Erythroblast (primary cell): ENCODE results near the gene CD300LF.

ENCODE experiments used
- DNase-seq, 2 experiments: peaks; one replicate each; lab custom pipeline; 2025; lab: John Stamatoyannopoulos, UW
- GATA1 ChIP-seq: IDR thresholded peaks from 2 replicates; pipeline ENCODE4 v1.6.1; 2011; ENCODE audit warnings: low read depth, mild to moderate bottlenecking, control low read depth, low read length, moderate library complexity
- POLR2A ChIP-seq: IDR thresholded peaks from 2 replicates; pipeline ENCODE4 v1.6.1; 2011; ENCODE audit warnings: mild to moderate bottlenecking, low read length

The CD300LF gene

DNA sequence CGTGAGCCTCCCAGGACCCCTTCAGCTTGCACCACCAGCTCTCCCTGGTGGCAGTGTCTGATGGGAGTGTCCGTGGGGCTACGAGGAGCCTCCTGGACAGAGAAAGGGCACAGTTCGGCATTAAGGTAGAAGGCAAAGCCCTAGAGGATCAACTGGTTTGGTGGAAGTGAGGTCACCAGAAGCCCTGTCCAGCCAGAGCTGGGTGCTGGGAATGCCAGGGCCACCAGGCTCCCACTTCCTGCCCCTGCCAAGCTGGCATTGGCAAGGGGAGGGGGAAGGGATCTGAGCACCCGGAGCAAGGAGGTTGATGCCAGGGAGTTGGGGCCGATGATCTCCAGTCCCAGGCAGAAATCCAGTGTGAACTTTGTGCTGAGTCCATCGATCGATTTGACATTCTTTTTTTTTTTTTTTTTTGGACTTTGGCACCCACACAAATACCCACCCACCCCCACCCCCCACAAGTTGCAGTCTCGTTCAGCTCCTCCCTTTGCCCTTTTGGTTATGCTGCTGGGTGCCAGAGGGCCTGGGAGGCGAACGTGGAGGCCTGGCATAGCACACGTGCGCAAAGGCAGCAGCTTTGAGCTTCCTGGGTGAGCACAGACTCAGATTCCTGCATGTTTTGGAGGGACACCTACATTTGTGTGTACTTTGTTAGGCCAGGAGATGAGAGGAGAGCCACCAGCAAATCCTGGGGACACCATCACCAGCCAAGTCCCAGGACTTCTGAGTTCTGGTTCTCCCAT lies 37.8 kb upstream of the CD300LF start:
- TF ChIP-seq GATA1 (no peak), POLR2A (no peak)
- no peak for DNase-seq

DNA sequence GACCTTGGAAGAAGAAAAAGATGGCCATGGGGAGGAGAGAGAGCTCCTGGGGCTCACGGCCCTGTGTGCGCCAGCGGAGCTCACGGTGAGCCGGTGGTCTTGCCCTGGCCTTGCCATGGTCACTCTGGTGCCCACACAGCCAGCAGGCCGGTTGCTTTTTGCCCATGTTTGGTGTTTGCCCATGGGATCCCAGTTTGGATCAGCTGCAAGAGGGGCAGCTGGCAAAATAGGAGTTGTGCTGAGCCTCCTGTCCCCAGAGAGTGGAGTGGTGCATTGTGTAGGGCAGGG lies 37.3 kb upstream of the CD300LF start:
- TF ChIP-seq POLR2A: no peak
- no peak for TF ChIP-seq GATA1
- no peak for DNase-seq

DNA sequence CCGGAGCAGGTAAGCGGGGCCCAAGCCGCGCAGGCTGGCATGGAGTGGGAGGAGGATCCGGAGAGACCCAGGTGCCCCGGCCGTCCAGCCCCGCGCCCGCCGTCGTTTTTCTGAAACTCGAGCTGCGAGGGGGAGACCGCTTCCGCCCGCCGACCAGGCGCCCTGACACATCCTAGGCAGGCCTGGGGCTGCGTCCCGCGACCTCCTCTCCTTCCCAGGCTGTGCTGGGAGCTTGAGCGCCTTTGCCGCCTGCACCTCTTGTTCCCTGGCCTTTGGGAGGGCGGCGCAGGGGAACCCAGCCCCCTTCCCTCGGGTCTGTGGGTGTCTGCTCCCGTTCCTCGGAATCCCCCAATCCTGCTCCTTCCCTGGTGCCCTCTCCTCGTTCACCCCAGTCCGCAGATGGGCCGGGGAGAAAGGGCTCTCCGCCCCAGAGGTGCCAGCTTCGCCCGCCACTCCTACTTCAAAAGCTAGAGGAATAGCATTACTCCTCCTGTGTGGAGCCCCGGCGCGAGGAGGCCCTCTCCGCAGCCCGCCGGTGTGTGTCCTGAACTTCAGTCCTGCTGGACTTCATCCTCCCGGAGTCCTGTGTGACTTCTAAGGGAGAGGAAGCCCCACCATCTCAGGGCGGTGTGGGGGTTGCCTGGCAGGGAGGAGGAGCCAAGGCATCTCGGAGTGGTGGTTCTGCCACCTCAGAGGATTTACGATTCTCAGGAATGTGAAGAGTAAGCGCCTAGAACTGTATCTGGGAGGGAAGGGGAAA lies 36.7 kb upstream of the CD300LF start:
- TF ChIP-seq GATA1 (no peak), POLR2A (no peak)
- DNase-seq: peak in 1 of 2 experiments; percentile 59

DNA sequence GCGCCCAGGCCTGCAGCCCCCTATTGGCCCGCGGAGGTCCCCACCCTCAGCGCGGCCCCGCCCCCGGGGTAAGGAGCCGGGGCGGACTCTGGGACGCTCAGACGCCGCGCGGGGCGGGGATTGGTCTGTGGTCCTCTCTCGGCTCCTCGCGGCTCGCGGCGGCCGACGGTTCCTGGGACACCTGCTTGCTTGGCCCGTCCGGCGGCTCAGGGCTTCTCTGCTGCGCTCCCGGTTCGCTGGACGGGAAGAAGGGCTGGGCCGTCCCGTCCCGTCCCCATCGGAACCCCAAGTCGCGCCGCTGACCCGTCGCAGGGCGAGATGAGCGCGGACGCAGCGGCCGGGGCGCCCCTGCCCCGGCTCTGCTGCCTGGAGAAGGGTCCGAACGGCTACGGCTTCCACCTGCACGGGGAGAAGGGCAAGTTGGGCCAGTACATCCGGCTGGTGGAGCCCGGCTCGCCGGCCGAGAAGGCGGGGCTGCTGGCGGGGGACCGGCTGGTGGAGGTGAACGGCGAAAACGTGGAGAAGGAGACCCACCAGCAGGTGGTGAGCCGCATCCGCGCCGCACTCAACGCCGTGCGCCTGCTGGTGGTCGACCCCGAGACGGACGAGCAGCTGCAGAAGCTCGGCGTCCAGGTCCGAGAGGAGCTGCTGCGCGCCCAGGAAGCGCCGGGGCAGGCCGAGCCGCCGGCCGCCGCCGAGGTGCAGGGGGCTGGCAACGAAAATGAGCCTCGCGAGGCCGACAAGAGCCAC lies 36.0 kb upstream of the CD300LF start, which contains the start of gene NHERF1:
Gene NHERF1 (plus strand): TSS at position 100 of the 750 bp plus-strand sequence. CDS start 219 bp downstream, at position 319.
- TF ChIP-seq POLR2A: peak; percentile 92
- TF ChIP-seq GATA1: no peak
- DNase-seq: peak; percentile 92 to 95

DNA sequence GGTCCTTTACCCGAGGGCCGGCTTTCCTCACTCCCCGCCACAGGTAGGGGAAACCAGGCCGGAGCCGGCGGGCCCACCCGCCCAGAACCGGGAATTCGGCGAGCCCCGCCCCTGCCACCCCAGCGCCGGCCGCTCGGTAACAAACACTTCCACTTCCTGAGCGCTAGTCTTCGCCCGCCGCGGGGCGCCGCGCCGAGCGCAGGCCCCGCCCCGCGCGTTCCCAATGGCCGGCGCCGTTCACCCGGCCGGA lies 35.5 kb upstream of the CD300LF start:
- DNase-seq: no peak

DNA sequence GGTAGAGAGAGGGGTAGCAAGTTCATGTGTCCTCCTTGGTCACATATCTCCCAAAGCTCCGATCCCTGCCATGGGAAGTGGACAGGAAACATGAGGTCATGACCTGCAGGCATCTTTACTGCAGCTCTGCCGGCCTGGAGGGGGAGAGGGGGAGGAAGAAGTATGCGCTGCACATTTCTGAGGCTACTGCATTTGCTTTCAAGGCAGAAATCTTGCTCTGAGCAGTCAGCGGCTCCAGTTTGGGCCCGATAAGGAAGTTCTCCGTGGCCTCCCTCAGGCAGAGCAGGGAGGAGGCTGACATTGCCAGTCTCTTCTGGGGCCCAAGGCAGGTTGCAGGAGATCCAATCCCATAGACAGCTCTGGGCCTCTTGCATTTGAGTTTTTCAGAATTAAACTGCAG lies 34.2 kb upstream of the CD300LF start:
- TF ChIP-seq POLR2A (no peak), GATA1 (no peak)
- peak; percentile 82 to 83 for DNase-seq

More for the DNA sequence above, 35.5 kb upstream of the CD300LF start:
- no peak for TF ChIP-seq GATA1
- TF ChIP-seq POLR2A: no peak

DNA sequence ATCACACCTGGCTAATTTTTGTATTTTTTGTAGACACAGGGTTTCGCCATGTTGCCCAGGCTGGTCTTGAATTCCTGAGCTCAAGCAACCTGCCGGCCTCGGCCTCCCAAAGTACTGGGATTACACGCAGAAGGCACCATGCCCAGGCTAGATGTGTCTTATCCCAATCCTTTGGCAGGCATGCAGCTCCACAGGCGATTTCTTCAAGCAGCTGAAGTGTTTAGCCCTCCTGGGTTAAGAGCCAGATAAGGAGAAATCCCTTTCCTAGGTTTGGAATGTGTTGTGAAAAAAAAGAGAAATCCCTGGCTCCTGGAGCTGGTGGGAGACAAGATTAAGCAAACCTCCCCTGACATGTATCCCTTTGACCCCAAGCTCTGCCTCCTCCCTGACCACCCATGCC lies 33.7 kb upstream of the CD300LF start:
- DNase-seq: no peak
- no peak for TF ChIP-seq GATA1
- TF ChIP-seq POLR2A: no peak

DNA sequence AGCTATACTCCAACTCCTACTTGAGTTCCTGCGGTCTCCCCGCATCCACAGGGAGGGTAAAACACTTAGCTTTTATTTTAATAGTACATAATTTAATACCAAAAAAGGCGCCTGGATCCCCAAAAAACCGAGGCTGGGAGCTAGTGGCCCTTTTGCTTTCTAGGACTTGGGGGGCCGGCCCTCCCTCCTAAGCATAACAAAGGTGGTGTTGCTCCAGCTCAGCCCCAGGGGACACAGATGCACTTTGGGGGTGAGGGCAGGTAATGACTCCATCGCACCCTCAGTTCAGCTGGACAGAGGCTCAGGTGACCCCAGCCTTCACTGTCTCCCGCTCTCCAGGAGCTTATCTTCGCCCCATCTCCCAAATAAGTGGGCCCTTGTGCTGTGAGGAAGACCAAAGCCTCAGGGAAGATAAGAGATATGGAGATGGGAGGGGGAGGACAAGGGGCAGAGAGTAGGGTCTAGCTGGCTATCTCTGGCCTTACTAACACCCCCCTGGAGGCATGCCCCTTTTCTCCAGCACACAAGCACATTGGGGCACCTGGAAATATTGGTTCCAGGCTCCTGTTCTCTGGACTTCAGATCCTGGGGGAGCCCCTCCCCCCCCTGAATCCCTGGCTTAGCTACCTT lies 32.9 kb upstream of the CD300LF start:
- no peak for TF ChIP-seq GATA1
- no peak for TF ChIP-seq POLR2A
- no peak for DNase-seq

DNA sequence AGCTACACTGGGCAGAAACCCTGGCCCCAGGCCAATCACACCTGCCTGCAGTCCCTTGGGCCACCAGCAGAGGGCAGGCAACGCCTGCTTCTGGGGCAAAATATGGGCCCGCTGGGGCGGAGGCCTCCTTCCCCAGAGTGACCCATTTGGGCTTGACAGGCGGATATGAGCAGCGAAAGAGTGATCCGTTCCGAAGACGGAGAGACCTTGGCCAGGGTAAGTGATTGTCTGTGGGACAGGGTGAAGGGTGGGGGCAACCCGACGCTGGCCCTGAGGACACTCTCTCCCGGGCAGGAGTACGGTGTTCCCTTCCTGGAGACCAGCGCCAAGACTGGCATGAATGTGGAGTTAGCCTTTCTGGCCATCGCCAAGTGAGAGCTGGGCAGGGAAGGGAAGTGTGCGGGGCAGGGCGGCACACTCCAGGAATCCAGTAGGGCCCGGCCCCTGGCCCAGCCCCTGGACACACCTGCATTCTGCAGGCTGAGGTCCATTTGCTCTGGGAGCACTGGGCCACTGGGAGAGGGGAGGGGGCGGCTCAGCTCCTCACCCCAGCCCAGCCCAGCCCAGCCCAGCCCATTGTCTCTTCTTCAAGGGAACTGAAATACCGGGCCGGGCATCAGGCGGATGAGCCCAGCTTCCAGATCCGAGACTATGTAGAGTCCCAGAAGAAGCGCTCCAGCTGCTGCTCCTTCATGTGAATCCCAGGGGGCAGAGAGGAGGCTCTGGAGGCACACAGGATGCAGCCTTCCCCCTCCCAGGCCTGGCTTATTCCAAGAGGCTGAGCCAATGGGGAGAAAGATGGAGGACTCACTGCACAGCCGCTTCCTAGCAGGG lies 32.2 kb upstream of the CD300LF start:
- TF ChIP-seq POLR2A (no peak), GATA1 (no peak)
- peak; percentile 76 to 90 for DNase-seq

DNA sequence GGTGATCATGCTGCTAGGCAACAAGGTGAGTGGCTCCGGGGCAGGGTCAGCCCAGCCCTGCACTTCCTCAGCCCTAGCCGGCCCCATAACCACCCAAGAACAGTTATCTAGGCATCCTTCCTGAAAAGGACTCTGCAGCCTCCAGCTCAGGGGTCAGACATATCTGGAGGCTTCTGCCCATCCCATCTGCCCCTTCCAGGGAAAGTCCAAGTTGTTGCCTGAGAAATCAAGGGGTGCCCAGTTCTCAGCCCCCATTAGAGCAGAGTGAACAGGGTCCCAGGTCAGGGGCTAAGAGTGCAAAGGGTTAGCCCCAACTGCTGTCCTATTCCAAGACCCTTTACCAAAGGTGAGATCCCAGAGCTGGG lies 31.6 kb upstream of the CD300LF start:
- TF ChIP-seq POLR2A: no peak
- no peak for DNase-seq

DNA sequence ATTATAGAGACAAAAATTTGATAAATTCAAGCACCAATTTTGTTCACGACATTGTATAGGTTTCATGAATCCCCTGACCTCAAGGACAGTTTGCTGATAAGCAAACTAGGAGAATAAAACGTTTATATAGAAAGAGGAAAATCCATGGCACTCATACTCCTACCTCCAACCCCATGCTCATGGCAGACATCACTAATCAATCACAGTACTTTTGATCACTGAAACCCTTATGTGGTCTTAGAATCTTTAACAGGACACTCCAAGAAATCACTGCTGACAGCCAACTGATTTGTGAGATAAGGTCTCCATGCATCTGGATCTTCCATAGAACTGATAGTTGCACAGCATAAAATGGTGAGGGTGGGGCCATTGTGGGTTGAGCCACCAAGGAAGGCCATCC lies 31.0 kb upstream of the CD300LF start:
- TF ChIP-seq POLR2A (no peak), GATA1 (no peak)
- no peak for DNase-seq

DNA sequence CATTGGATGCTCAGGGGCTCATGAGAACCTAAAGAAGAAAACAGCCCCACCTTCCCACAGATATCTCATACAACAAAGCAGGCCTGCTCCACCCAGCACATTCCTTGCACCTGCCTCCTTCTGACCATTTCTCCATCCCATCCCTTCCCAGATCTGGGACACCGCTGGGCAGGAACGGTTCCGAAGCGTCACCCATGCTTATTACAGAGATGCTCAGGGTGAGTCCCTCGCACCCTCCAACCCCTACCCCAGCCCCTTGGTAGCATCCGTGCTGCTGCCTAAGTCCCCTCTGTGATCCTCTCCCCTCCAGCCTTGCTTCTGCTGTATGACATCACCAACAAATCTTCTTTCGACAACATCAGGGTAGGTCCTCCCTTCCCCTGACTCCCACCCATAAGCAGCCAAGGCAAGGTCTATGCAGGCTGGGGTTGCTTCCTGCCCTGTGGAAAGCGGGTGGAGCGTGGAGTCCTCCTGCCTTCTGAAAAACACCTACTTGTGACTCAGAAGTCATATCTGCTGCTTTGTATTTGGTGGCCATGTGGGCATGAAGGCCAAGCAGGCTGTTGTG lies 30.3 kb upstream of the CD300LF start:
- TF ChIP-seq GATA1 (no peak), POLR2A (no peak)
- DNase-seq: no peak

DNA sequence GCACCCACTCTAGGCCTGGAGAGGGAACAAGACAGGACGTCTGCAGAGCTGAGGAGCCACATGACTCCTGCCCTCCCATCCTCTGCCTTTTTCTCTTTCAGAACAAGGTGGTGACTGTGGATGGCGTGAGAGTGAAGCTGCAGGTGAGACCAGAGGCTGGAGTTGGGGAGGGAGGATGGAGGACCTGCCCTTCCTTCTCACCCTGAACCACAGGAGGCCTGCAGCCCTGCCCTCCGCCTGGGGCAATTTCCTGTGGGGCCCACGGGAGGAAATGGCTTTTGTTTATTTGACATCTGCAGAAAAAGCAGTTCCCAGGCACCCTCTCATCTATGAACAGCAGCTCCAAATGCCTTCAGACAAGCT lies 29.4 kb upstream of the CD300LF start:
- TF ChIP-seq GATA1: no peak
- TF ChIP-seq POLR2A: no peak
- DNase-seq: no peak
